ENCODE measurements around the gene WWC2.

Gene WWC2

GRCh38 chr4:183314806-183315205, 215.7 kb downstream of the WWC2 start:
- no peak overlapping the region for H3K4me3 ChIP-seq (replicated peaks; ENCODE audit: low read depth, low read length)
- no peak for DNase-seq (ENCODE audit: low read depth)
- no peak for TF ChIP-seq CTCF (IDR thresholded peaks at IDR 0.05; ENCODE audit: low read length, missing control alignments)

- DNase-seq (ENCODE audit: low read depth) = no peak
- no peak for TF ChIP-seq CTCF (IDR thresholded peaks at IDR 0.05; ENCODE audit: low read length, missing control alignments)
- H3K4me3 ChIP-seq (replicated peaks; ENCODE audit: low read depth, low read length) = no peak overlapping the region
These were observed 219.6 kb downstream of the WWC2 start for GRCh38 chr4:183318656-183319055.

- no peak for TF ChIP-seq CTCF (IDR thresholded peaks at IDR 0.05; ENCODE audit: low read length, missing control alignments)
- DNase-seq (ENCODE audit: low read depth) = no peak
- H3K4me3 ChIP-seq (replicated peaks; ENCODE audit: low read depth, low read length) = no peak within 1 kb of the TSS
These were observed 221.4 kb downstream of the WWC2 start, which contains the start of gene CLDN22 for GRCh38 chr4:183320211-183321059. Gene CLDN22, minus strand, starts transcription at chr4:183320276. Its CDS starts 58 bp downstream, at chr4:183320218.

- no peak for DNase-seq (ENCODE audit: low read depth)
These were observed 222.0 kb downstream of the WWC2 start for GRCh38 chr4:183321079-183321478.

GRCh38 chr4:183321516-183321915, 222.5 kb downstream of the WWC2 start:
- TF ChIP-seq CTCF (IDR thresholded peaks at IDR 0.05; ENCODE audit: low read length, missing control alignments) = no peak
- no peak for DNase-seq (ENCODE audit: low read depth)
- H3K4me3 ChIP-seq (replicated peaks; ENCODE audit: low read depth, low read length) = no peak overlapping the region

More at GRCh38 chr4:183321079-183321478, 222.0 kb downstream of the WWC2 start:
- TF ChIP-seq CTCF (IDR thresholded peaks at IDR 0.05; ENCODE audit: low read length, missing control alignments) = no peak
- no peak overlapping the region for H3K4me3 ChIP-seq (replicated peaks; ENCODE audit: low read depth, low read length)

GRCh38 chr4:183322326-183322725, 223.3 kb downstream of the WWC2 start, which contains the start of gene CLDN24:
Gene CLDN24, minus strand, starts transcription at chr4:183322426. Its CDS starts 0 bp downstream, at chr4:183322426.
- no peak for DNase-seq (ENCODE audit: low read depth)
- no peak within 1 kb of the TSS for H3K4me3 ChIP-seq (replicated peaks; ENCODE audit: low read depth, low read length)
- no peak for TF ChIP-seq CTCF (IDR thresholded peaks at IDR 0.05; ENCODE audit: low read length, missing control alignments)
